Osteocyte (in vitro differentiated cells): ENCODE results near the gene MAEA. TPM values are rescaled to one million over a fixed set of nuclear protein-coding genes. Genes with fewer than 3 reads are reported as not detected.

Experiments used
- DNase-seq: peaks from one replicate; pipeline ENCODE4 v3.0.0; 2021; ENCODE audit warnings: mixed read lengths; ENCODE audit not compliant: unreplicated experiment; ENCODE audit errors: extremely low spot score
- H3K27ac Mint-ChIP-seq: one replicate; pipeline ENCODE4 v1.8.0; 2021; ENCODE audit warnings: mild to moderate bottlenecking, mixed read lengths; ENCODE audit not compliant: unreplicated experiment
- H3K27me3 Mint-ChIP-seq: one replicate; pipeline ENCODE4 v1.8.0; 2021; ENCODE audit warnings: mixed read lengths; ENCODE audit not compliant: unreplicated experiment
- H3K36me3 Mint-ChIP-seq: one replicate; pipeline ENCODE4 v1.8.0; 2021; ENCODE audit warnings: mixed read lengths; ENCODE audit not compliant: unreplicated experiment
- H3K4me1 Mint-ChIP-seq: one replicate; pipeline ENCODE4 v1.8.0; 2021; ENCODE audit warnings: mixed read lengths; ENCODE audit not compliant: unreplicated experiment
- H3K4me3 Mint-ChIP-seq: one replicate; pipeline ENCODE4 v1.8.0; 2021; ENCODE audit warnings: mild to moderate bottlenecking, moderate library complexity, mixed read lengths; ENCODE audit not compliant: unreplicated experiment
- H3K9me3 Mint-ChIP-seq: one replicate; pipeline ENCODE4 v1.8.0; 2021; ENCODE audit warnings: mixed read lengths; ENCODE audit not compliant: unreplicated experiment
- CTCF ChIP-seq: fragments of 200-600 bp; sonication (generic); IDR thresholded peaks from 2 replicates; pipeline ENCODE4 v1.5.0; 2021; ENCODE audit warnings: antibody characterized with exemption, mild to moderate bottlenecking, moderate library complexity
- total RNA-seq: library from RNA; stranded (reverse); gene quantifications from 2 replicates; pipeline ENCODE4 v1.2.1, GENCODE V29; 2021

Gene MAEA
- total RNA-seq, 1 donor from 2014 or later: 62.9 TPM

- peaks cover 37% of the 10 kb centered on the region for H3K4me1 Mint-ChIP-seq
- H3K9me3 Mint-ChIP-seq: no peaks in the 10 kb centered on the region
- H3K27me3 Mint-ChIP-seq: no peaks in the 10 kb centered on the region
- no peak overlapping the region for H3K27ac Mint-ChIP-seq
- no peak for TF ChIP-seq CTCF
- H3K4me3 Mint-ChIP-seq: peak overlapping the region; percentile 94
- DNase-seq: no peak
- H3K36me3 Mint-ChIP-seq: peaks cover 15% of the 10 kb centered on the region
Measured at GRCh38 chr4:1344696-1345095, 55.0 kb downstream of the MAEA start.

- H3K4me3 Mint-ChIP-seq: peak overlapping the region; percentile 94
- no peak for DNase-seq
- H3K27ac Mint-ChIP-seq: peak overlapping the region; percentile 88
- peaks cover 40% of the 10 kb centered on the region for H3K4me1 Mint-ChIP-seq
- H3K9me3 Mint-ChIP-seq: no peaks in the 10 kb centered on the region
- H3K36me3 Mint-ChIP-seq: peaks cover 6% of the 10 kb centered on the region
- no peaks in the 10 kb centered on the region for H3K27me3 Mint-ChIP-seq
- TF ChIP-seq CTCF: peak; percentile 52
Measured at GRCh38 chr4:1345903-1346780, 56.5 kb downstream of the MAEA start.

GRCh38 chr4:1346781-1347409 is 57.2 kb downstream of the MAEA start, which contains the start of gene UVSSA:
TSS of gene UVSSA (plus strand) at chr4:1347208. CDS start at chr4:1348092, 884 bp downstream.
- no peak for TF ChIP-seq CTCF
- Mint-ChIP-seq H3K4me1 (peaks cover 43% of the 10 kb centered on the region), H3K27me3 (no peaks in the 10 kb centered on the region), H3K9me3 (no peaks in the 10 kb centered on the region), H3K27ac (peak within 1 kb of the TSS; percentile 90), H3K36me3 (peaks cover 5% of the 10 kb centered on the region), H3K4me3 (peak within 1 kb of the TSS; percentile 94)
- peak; percentile 100 for DNase-seq

- H3K27ac Mint-ChIP-seq: peak overlapping the region; percentile 90
- no peaks in the 10 kb centered on the region for H3K9me3 Mint-ChIP-seq
- H3K4me3 Mint-ChIP-seq: peak overlapping the region; percentile 79
- no peaks in the 10 kb centered on the region for H3K27me3 Mint-ChIP-seq
- no peak for TF ChIP-seq CTCF
- peaks cover 2% of the 10 kb centered on the region for H3K36me3 Mint-ChIP-seq
- peaks cover 40% of the 10 kb centered on the region for H3K4me1 Mint-ChIP-seq
- peak; percentile 92 for DNase-seq
Measured at GRCh38 chr4:1347410-1347864, 57.7 kb downstream of the MAEA start.

- Mint-ChIP-seq H3K4me1 (peaks cover 40% of the 10 kb centered on the region), H3K36me3 (peaks cover 2% of the 10 kb centered on the region), H3K4me3 (peak overlapping the region; percentile 79), H3K27me3 (no peaks in the 10 kb centered on the region), H3K9me3 (no peaks in the 10 kb centered on the region), H3K27ac (peak overlapping the region; percentile 90)
- no peak for DNase-seq
- no peak for TF ChIP-seq CTCF
Measured at GRCh38 chr4:1348014-1348513, 58.4 kb downstream of the MAEA start.
